GM12878 (cell line): ENCODE measurements around the gene PLCG2. TPM values are rescaled to one million over a fixed set of nuclear protein-coding genes. Genes with fewer than 3 reads are reported as not detected.

Source experiments
- ATF7 ChIP-seq: fragments of 450-650 bp; IDR thresholded peaks from 2 replicates; pipeline ENCODE4 v1.6.1; 2016; ENCODE audit warnings: low read depth, mild to moderate bottlenecking
- BCL11A ChIP-seq: IDR thresholded peaks from 2 replicates; pipeline ENCODE4 v1.6.1; 2011; ENCODE audit warnings: low read depth, low read length
- EED ChIP-seq: sonication (generic); IDR thresholded peaks from 2 replicates; pipeline ENCODE4 v1.6.1; 2016; ENCODE audit warnings: antibody characterized with exemption, low read depth
- EP300 ChIP-seq, 2 experiments: fragments of 150-350 bp in 1 of 2; IDR thresholded peaks; 2 replicates each; pipeline ENCODE4 v1.6.1; 2011 to 2012; ENCODE audit warnings: low read depth in 2 of 2, low read length in 2 of 2, borderline replicate concordance in 1 of 2, improper control_type of control experiment in 1 of 2, inconsistent platforms in 1 of 2; ENCODE audit not compliant: control insufficient read depth in 1 of 2
- MEF2B ChIP-seq: fragments of 450-650 bp; IDR thresholded peaks from 2 replicates; pipeline ENCODE4 v1.6.1; 2018; ENCODE audit warnings: mild to moderate bottlenecking, moderate library complexity; ENCODE audit not compliant: partially characterized antibody, poor library complexity, severe bottlenecking
- MTA3 ChIP-seq: IDR thresholded peaks from 2 replicates; pipeline ENCODE4 v1.6.1; 2012; ENCODE audit warnings: low read length, inconsistent platforms, borderline replicate concordance
- PAX8 ChIP-seq: fragments of 450-650 bp; IDR thresholded peaks from 2 replicates; pipeline ENCODE4 v1.6.1; 2017; ENCODE audit warnings: mild to moderate bottlenecking, moderate library complexity
- PBX3 ChIP-seq: IDR thresholded peaks from 2 replicates; pipeline ENCODE4 v1.6.1; 2011; ENCODE audit warnings: mild to moderate bottlenecking, low read depth, low read length, moderate library complexity; ENCODE audit not compliant: insufficient replicate concordance
- REST ChIP-seq: IDR thresholded peaks from 2 replicates; pipeline ENCODE4 v1.6.1; 2012; ENCODE audit warnings: mild to moderate bottlenecking, low read depth, low read length
- SIN3A ChIP-seq: IDR thresholded peaks from 2 replicates; pipeline ENCODE4 v1.6.1; 2012; ENCODE audit warnings: low read depth, low read length, improper control_type of control experiment
- SMAD5 ChIP-seq: IDR thresholded peaks from 2 replicates; pipeline ENCODE4 v1.6.1; 2016; ENCODE audit warnings: antibody characterized with exemption, low read depth
- SMARCA5 ChIP-seq: fragments of 450-650 bp; IDR thresholded peaks from 2 replicates; pipeline ENCODE4 v1.6.1; 2017; ENCODE audit warnings: mild to moderate bottlenecking
- TARDBP ChIP-seq: IDR thresholded peaks from 2 replicates; pipeline ENCODE4 v1.6.1; 2016; ENCODE audit warnings: borderline replicate concordance
- TCF12 ChIP-seq: IDR thresholded peaks from 2 replicates; pipeline ENCODE4 v1.6.1; 2011; ENCODE audit warnings: low read depth, mild to moderate bottlenecking, low read length
- TCF3 ChIP-seq: IDR thresholded peaks from 2 replicates; pipeline ENCODE4 v1.6.1; 2012; ENCODE audit warnings: low read depth, mild to moderate bottlenecking, low read length, borderline replicate concordance; ENCODE audit not compliant: insufficient read depth
- WRNIP1 ChIP-seq: IDR thresholded peaks from 2 replicates; pipeline ENCODE4 v1.6.1; 2011; ENCODE audit warnings: low read depth, low read length, improper control_type of control experiment, borderline replicate concordance
- ZSCAN29 ChIP-seq: fragments of 450-650 bp; IDR thresholded peaks from 2 replicates; pipeline ENCODE4 v1.6.1; 2017; ENCODE audit warnings: mild to moderate bottlenecking, moderate library complexity
- polyA plus RNA-seq, 11 experiments: library from polyadenylated mRNA; depleted of rRNA in 4 of 11; unstranded in 6 of 11; stranded (reverse) in 5 of 11; fragments of >200 nt; fragmentation: Nextera tagmentation in 4 of 11; fragmentation: Illumina TruSeq in 1 of 11; extraction: Ambion mirVana in 4 of 11; extraction: Trizol in 1 of 11; gene quantifications; 1 replicate in 1 of 11; 2 replicates in 10 of 11; pipeline versions ENCODE4 v1.2.1 to v1.2.3, GENCODE V29; 2011 to 2016; ENCODE audit warnings: inconsistent platforms in 2 of 11, missing spikeins in 2 of 11, low read depth in 1 of 11
- total RNA-seq, 4 experiments: library from RNA; depleted of rRNA in 3 of 4; stranded (reverse); fragments of >200 nt in 3 of 4; fragmentation: Illumina TruSeq in 1 of 4; extraction: Trizol in 1 of 4; gene quantifications; 2 replicates each; pipeline versions ENCODE4 v1.2.1 to v1.2.3, GENCODE V29; 2013 to 2021
- TF ChIP-seq, protein P1 (sequence below): fragments of 450-650 bp; IDR thresholded peaks from 2 replicates; pipeline ENCODE4 v1.6.1; 2016; ENCODE audit warnings: mild to moderate bottlenecking, moderate library complexity, borderline replicate concordance
- TF ChIP-seq, protein P2 (sequence below): fragments of 450-650 bp; formaldehyde crosslinking; IDR thresholded peaks from 2 replicates; pipeline ENCODE4 v1.4.0; 2022; ENCODE audit warnings: mild to moderate bottlenecking, moderate library complexity

PLCG2 gene
- total and polyA plus RNA-seq, 10 of the 15 experiments (the other 5 are each of a cell fraction or from before 2014, with no cell fraction given), result 47.6 to 256 (median 149) TPM

DNA sequence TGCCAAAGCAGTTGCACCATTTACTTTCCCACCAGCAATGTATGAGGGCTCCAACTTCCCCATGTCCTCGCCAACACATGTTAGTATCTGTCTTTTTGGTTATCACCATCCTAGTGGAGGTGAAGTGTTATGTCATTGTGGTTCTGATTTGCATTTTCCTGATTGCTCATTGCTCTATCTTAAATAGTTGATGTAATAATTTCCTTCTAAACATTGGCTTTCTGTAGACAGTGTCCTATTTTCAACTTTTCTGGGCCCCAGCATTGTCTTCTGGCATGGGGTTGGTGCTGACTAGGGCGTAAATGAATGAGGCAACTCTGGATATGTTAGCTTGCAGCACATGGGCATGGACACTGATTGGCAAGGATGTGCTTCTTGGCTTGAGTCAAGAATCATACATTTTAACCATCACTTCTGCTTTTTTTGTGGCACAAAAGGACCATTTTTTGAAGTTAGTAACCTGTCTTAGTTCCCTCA is 25.1 kb downstream of the PLCG2 start (continued):
- TF ChIP-seq, protein P1, sequence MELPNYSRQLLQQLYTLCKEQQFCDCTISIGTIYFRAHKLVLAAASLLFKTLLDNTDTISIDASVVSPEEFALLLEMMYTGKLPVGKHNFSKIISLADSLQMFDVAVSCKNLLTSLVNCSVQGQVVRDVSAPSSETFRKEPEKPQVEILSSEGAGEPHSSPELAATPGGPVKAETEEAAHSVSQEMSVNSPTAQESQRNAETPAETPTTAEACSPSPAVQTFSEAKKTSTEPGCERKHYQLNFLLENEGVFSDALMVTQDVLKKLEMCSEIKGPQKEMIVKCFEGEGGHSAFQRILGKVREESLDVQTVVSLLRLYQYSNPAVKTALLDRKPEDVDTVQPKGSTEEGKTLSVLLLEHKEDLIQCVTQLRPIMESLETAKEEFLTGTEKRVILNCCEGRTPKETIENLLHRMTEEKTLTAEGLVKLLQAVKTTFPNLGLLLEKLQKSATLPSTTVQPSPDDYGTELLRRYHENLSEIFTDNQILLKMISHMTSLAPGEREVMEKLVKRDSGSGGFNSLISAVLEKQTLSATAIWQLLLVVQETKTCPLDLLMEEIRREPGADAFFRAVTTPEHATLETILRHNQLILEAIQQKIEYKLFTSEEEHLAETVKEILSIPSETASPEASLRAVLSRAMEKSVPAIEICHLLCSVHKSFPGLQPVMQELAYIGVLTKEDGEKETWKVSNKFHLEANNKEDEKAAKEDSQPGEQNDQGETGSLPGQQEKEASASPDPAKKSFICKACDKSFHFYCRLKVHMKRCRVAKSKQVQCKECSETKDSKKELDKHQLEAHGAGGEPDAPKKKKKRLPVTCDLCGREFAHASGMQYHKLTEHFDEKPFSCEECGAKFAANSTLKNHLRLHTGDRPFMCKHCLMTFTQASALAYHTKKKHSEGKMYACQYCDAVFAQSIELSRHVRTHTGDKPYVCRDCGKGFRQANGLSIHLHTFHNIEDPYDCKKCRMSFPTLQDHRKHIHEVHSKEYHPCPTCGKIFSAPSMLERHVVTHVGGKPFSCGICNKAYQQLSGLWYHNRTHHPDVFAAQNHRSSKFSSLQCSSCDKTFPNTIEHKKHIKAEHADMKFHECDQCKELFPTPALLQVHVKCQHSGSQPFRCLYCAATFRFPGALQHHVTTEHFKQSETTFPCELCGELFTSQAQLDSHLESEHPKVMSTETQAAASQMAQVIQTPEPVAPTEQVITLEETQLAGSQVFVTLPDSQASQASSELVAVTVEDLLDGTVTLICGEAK, result no peak
- no peak for TF ChIP-seq REST
- no peak for TF ChIP-seq SMARCA5
- no peak for TF ChIP-seq WRNIP1
- no peak for TF ChIP-seq EP300 (IDR thresholded peaks at IDR 0.05; ENCODE audit: borderline replicate concordance in 1 of 2, control insufficient read depth in 1 of 2, low read depth in 2 of 2, low read length in 2 of 2)
- no peak for TF ChIP-seq SMAD5
- TF ChIP-seq ZSCAN29, result no peak
- TF ChIP-seq, protein P2, sequence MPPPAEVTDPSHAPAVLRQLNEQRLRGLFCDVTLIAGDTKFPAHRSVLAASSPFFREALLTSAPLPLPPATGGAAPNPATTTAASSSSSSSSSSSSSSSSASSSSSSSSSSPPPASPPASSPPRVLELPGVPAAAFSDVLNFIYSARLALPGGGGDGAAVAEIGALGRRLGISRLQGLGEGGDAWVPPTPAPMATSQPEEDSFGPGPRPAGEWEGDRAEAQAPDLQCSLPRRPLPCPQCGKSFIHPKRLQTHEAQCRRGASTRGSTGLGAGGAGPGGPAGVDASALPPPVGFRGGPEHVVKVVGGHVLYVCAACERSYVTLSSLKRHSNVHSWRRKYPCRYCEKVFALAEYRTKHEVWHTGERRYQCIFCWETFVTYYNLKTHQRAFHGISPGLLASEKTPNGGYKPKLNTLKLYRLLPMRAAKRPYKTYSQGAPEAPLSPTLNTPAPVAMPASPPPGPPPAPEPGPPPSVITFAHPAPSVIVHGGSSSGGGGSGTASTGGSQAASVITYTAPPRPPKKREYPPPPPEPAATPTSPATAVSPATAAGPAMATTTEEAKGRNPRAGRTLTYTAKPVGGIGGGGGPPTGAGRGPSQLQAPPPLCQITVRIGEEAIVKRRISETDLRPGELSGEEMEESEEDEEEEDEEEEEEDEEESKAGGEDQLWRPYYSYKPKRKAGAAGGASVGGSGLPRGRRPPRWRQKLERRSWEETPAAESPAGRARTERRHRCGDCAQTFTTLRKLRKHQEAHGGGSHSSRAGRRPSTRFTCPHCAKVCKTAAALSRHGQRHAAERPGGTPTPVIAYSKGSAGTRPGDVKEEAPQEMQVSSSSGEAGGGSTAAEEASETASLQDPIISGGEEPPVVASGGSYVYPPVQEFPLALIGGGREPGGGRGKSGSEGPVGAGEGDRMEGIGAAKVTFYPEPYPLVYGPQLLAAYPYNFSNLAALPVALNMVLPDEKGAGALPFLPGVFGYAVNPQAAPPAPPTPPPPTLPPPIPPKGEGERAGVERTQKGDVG (CRISPR knock-in tag), result no peak
- TF ChIP-seq TCF3, result no peak
- TF ChIP-seq BCL11A, result no peak
- no peak for TF ChIP-seq TARDBP
- no peak for TF ChIP-seq MTA3
- peak; percentile 32; the same call in 1 of the 2 replicates for TF ChIP-seq EED
- peak; percentile 80; the same call in 1 of the 2 replicates for TF ChIP-seq ATF7
- TF ChIP-seq MEF2B, result no peak
- TF ChIP-seq TCF12, result 0 out of 2 replicates have a peak, but pooled peaks have one; percentile 5
- TF ChIP-seq SIN3A, result no peak
- TF ChIP-seq PBX3, result no peak
- TF ChIP-seq PAX8, result no peak
